Stimulated activated CD4-positive, alpha-beta T cell treated with anti-CD3 and anti-CD28 coated beads, Interleukin-12 subunit alpha, Interleukin-12 subunit beta, amount 100 ng/mL, for 4 hours (primary cell): ENCODE measurements around the gene TEX28.
"Not testable (repeated sequence)": the region's sequence is repeated elsewhere in the genome, so short reads cannot be mapped to it uniquely, and the experiment has no call there.

ENCODE experiments used
- DNase-seq: peaks from one replicate; pipeline ENCODE4 v3.0.0-alpha.2; 2020

TEX28 gene

GRCh38 chrX:154239982-154240503 is 54.9 kb downstream of the TEX28 start:
- not testable (repeated sequence) for DNase-seq

GRCh38 chrX:154238939-154239559 is 55.9 kb downstream of the TEX28 start:
- not testable (repeated sequence) for DNase-seq

GRCh38 chrX:154233620-154234019 is 61.3 kb downstream of the TEX28 start:
- not testable (repeated sequence) for DNase-seq

GRCh38 chrX:154231443-154231842 is 63.5 kb downstream of the TEX28 start:
- DNase-seq, result not testable (repeated sequence)

GRCh38 chrX:154226706-154227105 is 68.2 kb downstream of the TEX28 start:
- not testable (repeated sequence) for DNase-seq

- DNase-seq, result not testable (repeated sequence)
Measured at GRCh38 chrX:154225292-154225691, 69.6 kb downstream of the TEX28 start.
